Motor neuron (in vitro differentiated cells): Measurements from ENCODE around the gene ACOX3. TPM values are rescaled to one million over a fixed set of nuclear protein-coding genes. Genes with fewer than 3 reads are reported as not detected.
A peak's percentile ranks its signal among the peaks of the same experiment; 100 is the strongest.

ENCODE experiments used
- ATAC-seq, 8 experiments: fragments of 200-7000 bp; cut with Tn5 transposase; replicated peaks in 6 of 8; 2 replicates each; pipeline ENCODE4 v1.8.0; 2021; ENCODE audit warnings: mild to moderate bottlenecking in 8 of 8, moderate library complexity in 8 of 8
- H3K27ac ChIP-seq, 2 donors: fragments of 250-450 bp; sonication (Bioruptor Pico); 2 replicates each; pipeline ENCODE4 v1.9.0; 2021; ENCODE audit warnings: antibody characterized with exemption in 2 of 2, mild to moderate bottlenecking in 2 of 2, moderate library complexity in 1 of 2
- H3K4me1 ChIP-seq, 2 donors: fragments of 250-450 bp; sonication (Bioruptor Pico); replicated peaks in 1 of 2; 2 replicates each; pipeline ENCODE4 v1.6.1; 2021; ENCODE audit warnings: antibody characterized with exemption in 2 of 2, mild to moderate bottlenecking in 2 of 2, moderate library complexity in 1 of 2
- H3K4me3 ChIP-seq, 5 donors: fragments of 250-450 bp; sonication (Bioruptor Pico); 2 replicates each; pipeline ENCODE4 v1.9.0; 2021; ENCODE audit warnings: antibody characterized with exemption in 5 of 5, mild to moderate bottlenecking in 5 of 5, moderate library complexity in 4 of 5
- WGBS, 10 experiments: fragments of 450-650 bp; shearing (Covaris generic); methylation state at CpG; one replicate each; pipeline ENCODE4 v1.0.0; 2022; 5-methylcytosine and 5-hydroxymethylcytosine counted together
- in situ Hi-C, 9 experiments: fragments of 400-800 bp; cut with MboI; loops; one replicate each; pipeline ENCODE4 v1.15.0; 2021; ENCODE audit warnings: low sequenced_read_pairs in 9 of 9, low pct_unique_long_range_greater_than_20kb in 2 of 9; ENCODE audit not compliant: unreplicated experiment in 9 of 9
- total RNA-seq, 8 experiments: library from RNA; unstranded; fragments of 300-600 nt; gene quantifications; 2 replicates each; pipeline versions ENCODE4 v1.2.3 to v1.2.4, GENCODE V29; 2022

ACOX3 gene
- total RNA-seq, 8 experiments from 2014 or later = 6.9 to 19.7 (median 12.6) TPM

DNA sequence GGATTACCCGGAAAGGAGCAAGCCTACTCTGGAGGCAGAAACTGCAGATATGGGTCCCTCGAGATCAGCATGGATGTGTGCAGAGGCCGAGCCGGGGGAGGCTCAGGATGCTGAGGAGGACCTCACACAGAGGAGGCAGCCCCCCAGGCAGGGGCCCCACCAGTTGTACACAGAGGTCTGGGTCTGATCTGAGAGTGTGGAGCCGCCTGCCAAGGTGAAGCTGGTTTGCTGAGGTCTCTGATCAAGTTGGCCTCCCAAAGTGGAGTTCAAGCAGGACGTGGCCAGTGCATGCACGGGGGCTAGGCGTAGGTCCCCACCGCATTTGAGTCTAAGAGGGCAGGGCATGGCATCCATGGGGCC lies 35.0 kb downstream of the ACOX3 start:
- in situ Hi-C loops = loop anchor here in 8 of 9 experiments (10.0 to 25.0 kb wide), 2 partner anchors 161 to 168 kb away; no protein-coding TSS in a partner anchor
- no peak overlapping the region for H3K4me3 ChIP-seq
- WGBS, 10 experiments = 40 to 100% (median 92%) methylated on average over 1 to 7 of the region's 9 CpGs; no CpG with 5 or more reads in 6 of the 10 experiments
- H3K4me1 ChIP-seq = peaks cover 10 to 17% of the 10 kb centered on the region in 2 donors
- no peak overlapping the region for H3K27ac ChIP-seq
- ATAC-seq = no peak

- in situ Hi-C loops = loop anchor here (5.0 to 25.0 kb wide), 3 partner anchors 160 to 168 kb away; no protein-coding TSS in a partner anchor
- ATAC-seq = peak in 1 of 8 experiments; percentile 58
- Histone ChIP-seq H3K27ac (no peak overlapping the region), H3K4me3 (no peak overlapping the region), H3K4me1 (peaks cover 5 to 12% of the 10 kb centered on the region in 2 donors)
- 63 to 93% (median 86%) methylated on average over 3 to 7 of the region's 14 CpGs; no CpG with 5 or more reads in 4 of the 10 experiments for WGBS, 10 experiments
These were observed 35.6 kb downstream of the ACOX3 start for GRCh38 chr4:8404791-8405515.

- WGBS, 10 experiments = 80 to 94% (median 88%) methylated on average over 1 to 8 of the region's 13 CpGs; no CpG with 5 or more reads in 5 of the 10 experiments
- Histone ChIP-seq H3K4me1 (peaks cover 4 to 12% of the 10 kb centered on the region in 2 donors), H3K4me3 (no peak overlapping the region), H3K27ac (no peak overlapping the region)
- in situ Hi-C loops = loop anchor here (5.0 to 25.0 kb wide), 3 partner anchors 159 to 167 kb away; no protein-coding TSS in a partner anchor
- ATAC-seq = no peak
These were observed 36.5 kb downstream of the ACOX3 start for GRCh38 chr4:8403976-8404375.

DNA sequence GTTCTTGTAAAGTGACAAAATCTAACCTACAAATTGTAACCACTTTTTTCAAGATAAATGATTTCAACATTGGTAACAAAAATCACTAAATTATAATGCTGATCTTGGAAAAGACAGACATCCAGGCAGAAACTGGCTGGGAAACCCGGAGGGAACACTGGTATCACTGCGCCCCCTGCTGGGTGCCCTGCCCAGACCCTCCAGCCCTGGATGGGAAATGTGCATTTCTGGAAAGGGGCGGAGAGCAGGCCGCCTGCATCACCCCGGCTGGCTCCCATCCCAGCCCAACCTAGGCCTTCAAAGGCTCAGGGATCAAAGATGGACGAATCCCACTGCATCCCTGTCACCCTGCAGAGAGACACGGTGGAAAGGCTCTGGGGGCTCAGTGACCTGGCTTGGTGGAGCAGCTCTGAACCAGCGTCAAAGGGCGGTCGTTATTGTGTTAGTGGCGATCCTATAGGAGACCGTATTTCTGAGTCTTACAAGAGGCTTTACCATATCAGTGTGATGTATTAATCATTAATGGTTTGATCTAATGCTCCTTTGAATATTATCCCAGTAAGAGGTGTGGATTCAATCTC lies 37.3 kb downstream of the ACOX3 start:
- Histone ChIP-seq H3K27ac (no peak overlapping the region), H3K4me3 (no peak overlapping the region), H3K4me1 (peaks cover 4 to 12% of the 10 kb centered on the region in 2 donors)
- peak; percentile 89 to 99 (median 92) for ATAC-seq
- 0 to 46% (median 0%) methylated on average over 1 to 11 of the region's 12 CpGs; no CpG with 5 or more reads in 3 of the 10 experiments for WGBS, 10 experiments
- in situ Hi-C loops = loop anchor here (5.0 to 25.0 kb wide), 3 partner anchors 158 to 166 kb away; no protein-coding TSS in a partner anchor

DNA sequence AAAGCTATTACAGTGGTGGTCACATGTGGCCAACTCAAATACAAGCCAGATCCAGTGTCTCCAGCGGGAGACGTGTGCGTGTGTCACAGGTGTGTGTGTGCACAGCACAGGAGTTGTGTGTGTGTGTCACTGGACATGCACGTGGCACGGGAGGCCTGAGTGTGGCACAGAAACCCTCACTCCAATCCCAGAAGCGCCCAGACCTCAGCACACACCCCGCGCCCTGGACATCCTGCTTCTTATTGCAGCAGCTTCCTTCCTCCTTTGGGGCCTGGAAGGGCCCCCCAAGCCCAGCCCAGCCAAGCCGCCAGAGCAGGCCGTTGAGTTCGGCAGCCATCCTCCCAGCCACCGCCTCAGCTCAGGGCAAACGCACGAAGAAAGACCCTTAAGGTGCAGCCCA lies 37.9 kb downstream of the ACOX3 start:
- Histone ChIP-seq H3K27ac (peak overlapping the region in 1 of 2 donors; percentile 14), H3K4me3 (no peak overlapping the region), H3K4me1 (peaks cover 4 to 12% of the 10 kb centered on the region in 2 donors)
- in situ Hi-C loops = loop anchor here (5.0 to 25.0 kb wide), 3 partner anchors 158 to 165 kb away; no protein-coding TSS in a partner anchor
- peak in 5 of 8 experiments; percentile 7 to 17 (median 13) for ATAC-seq
- WGBS, 10 experiments = 17 to 100% (median 81%) methylated on average over 2 to 6 of the region's 14 CpGs; no CpG with 5 or more reads in 6 of the 10 experiments

DNA sequence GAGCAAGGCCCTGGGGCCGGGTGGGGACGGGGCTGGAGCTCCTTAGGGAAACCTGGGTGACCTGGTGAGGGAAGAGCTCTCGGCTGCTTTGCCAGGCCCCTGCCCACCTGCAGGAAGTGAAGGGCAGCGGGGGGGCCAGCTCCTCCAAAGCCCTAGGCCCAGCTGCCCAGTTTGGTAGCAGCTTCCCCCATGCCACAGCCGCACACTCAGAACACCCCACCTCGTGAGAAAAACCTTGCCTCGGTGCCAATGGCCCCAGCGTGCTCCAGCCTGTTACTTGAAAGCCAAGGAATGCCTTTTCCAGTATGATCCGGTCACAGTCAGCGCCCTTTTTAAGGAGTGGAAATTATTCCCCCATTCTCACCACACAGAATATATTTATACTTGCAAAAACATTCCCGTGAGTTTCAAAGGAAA lies 38.3 kb downstream of the ACOX3 start:
- no peak overlapping the region for H3K4me3 ChIP-seq
- H3K4me1 ChIP-seq = peaks cover 4 to 12% of the 10 kb centered on the region in 2 donors
- ATAC-seq = peak in 1 of 8 experiments; percentile 3
- WGBS, 10 experiments = 53 to 100% (median 80%) methylated on average over 1 to 4 of the region's 11 CpGs; no CpG with 5 or more reads in 5 of the 10 experiments
- peak overlapping the region in 1 of 2 donors; percentile 14 for H3K27ac ChIP-seq
- in situ Hi-C loops = loop anchor here (5.0 to 25.0 kb wide), 3 partner anchors 157 to 165 kb away; no protein-coding TSS in a partner anchor

DNA sequence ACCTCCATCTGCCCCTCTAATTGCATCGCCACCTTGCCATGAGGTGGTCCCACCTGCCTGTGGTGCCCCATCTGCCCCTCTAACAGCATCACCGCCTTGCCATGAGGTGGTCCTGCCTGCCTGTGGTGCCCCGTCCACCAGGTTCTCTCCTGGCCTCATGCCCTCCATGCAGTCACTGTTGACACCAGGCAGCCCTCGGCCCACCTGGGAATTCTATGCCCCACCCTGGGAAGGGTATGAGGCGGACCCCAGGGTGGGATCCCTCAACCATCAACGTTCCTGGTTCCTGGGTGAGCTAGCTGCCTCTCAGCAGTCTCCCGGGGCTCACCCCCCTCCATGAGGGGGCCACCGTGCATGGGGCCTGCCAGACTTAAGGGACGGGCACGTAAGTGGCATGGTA lies 38.9 kb downstream of the ACOX3 start:
- Histone ChIP-seq H3K4me3 (no peak overlapping the region), H3K27ac (no peak overlapping the region), H3K4me1 (peaks cover 4 to 12% of the 10 kb centered on the region in 2 donors)
- WGBS, 10 experiments = 83 to 100% methylated on average over 1 of the region's 10 CpGs; no CpG with 5 or more reads in 8 of the 10 experiments
- ATAC-seq = no peak
- in situ Hi-C loops = loop anchor here (5.0 to 25.0 kb wide), 3 partner anchors 157 to 164 kb away; no protein-coding TSS in a partner anchor

DNA sequence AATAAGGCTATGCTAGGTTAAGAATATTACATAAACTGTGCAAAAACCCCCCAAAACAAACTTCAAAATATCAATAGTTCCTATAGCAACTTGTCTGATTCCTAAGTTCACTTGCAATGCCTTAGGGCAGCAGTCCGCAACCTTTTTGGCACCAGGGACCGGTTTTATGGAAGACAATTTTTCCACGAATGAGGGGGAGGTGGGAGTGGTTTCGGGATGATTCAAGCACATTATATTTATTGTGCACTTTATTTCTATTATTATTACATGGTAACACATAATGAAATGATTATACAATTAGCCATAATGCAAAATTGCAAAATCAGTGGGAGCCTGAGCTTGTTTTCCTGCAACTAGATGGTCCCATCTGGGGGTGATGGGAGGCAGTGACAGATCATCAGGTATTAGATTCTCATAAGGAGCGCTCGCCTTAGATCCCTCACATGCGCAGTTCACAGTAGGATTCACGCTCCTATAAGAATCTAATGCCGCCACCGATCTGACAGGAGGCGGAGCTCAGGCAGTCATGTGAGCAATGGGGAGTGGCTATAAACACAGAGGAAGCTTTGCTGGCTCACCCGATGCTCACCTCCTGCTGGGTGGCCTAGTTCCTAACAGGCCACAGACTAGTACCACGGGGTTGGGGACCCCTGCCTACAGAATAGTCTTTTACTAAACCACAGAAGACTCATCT lies 39.7 kb downstream of the ACOX3 start:
- Histone ChIP-seq H3K27ac (no peak overlapping the region), H3K4me3 (no peak overlapping the region), H3K4me1 (peaks cover 4 to 12% of the 10 kb centered on the region in 2 donors)
- peak in 2 of 8 experiments; percentile 41 to 45 for ATAC-seq
- in situ Hi-C loops = loop anchor here (5.0 to 25.0 kb wide), 3 partner anchors 156 to 163 kb away; no protein-coding TSS in a partner anchor
- WGBS, 10 experiments = 28 to 100% (median 89%) methylated on average over 1 to 12 of the region's 13 CpGs; no CpG with 5 or more reads in 3 of the 10 experiments

DNA sequence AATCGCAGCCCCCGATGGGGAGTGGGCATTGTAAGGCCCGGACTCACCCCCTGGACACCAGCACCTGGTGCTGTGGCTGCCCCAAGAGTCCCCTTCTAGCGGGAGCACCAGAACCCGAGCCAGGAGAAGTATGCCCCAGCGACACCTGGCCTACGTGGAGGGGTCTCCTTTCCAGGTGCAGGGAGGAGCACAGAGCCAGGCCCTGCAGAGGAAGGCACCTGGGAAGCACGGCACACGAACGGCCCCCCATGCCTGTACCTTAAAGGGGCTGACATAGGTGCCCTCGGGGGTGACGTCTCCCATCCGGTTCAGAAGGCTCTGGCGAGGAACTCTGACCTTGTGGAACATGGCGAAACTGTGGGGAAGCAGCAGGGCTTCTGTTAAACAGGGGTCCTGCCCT lies 41.2 kb downstream of the ACOX3 start:
- peaks cover 14 to 24% of the 10 kb centered on the region in 2 donors for H3K4me1 ChIP-seq
- 87 to 100% (median 100%) methylated on average over 1 to 5 of the region's 15 CpGs; no CpG with 5 or more reads in 7 of the 10 experiments for WGBS, 10 experiments
- in situ Hi-C loops = loop anchor here in 1 of 9 experiments (10.0 kb wide), 1 partner anchor 124 kb away; no protein-coding TSS in a partner anchor
- no peak overlapping the region for H3K27ac ChIP-seq
- no peak overlapping the region for H3K4me3 ChIP-seq
- ATAC-seq = no peak

DNA sequence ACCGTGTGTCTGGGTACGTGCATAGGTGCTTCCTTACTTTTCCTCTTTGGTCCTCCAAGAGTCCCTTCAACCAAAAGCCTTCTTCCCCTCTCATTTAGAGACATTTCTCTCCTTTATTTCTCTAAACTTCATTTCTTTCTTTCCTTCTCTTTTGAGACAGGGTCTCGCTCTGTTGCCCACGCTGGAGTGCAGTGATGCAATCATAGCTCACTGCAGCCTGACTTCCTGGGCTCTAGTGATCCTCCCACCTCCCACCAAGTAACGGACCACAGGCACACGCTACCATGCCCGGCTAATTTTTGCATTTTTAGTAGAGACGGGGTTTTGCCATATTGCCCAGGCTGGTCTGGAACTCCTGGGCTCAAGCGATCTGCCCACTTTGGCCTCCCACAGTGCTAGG lies 42.2 kb downstream of the ACOX3 start:
- in situ Hi-C loops = loop anchor here in 1 of 9 experiments (10.0 kb wide), 1 partner anchor 124 kb away; no protein-coding TSS in a partner anchor

GRCh38 chr4:8396762-8397406 lies 43.6 kb downstream of the ACOX3 start:
- Histone ChIP-seq H3K4me1 (peaks cover 26 to 29% of the 10 kb centered on the region in 2 donors), H3K27ac (no peak overlapping the region), H3K4me3 (no peak overlapping the region)
- in situ Hi-C loops = loop anchor here in 1 of 9 experiments (10.0 kb wide), 1 partner anchor 122 kb away; no protein-coding TSS in a partner anchor
- 79 to 100% (median 96%) methylated on average over 3 to 19 of the region's 27 CpGs for WGBS, 10 experiments
- ATAC-seq = no peak

More for the DNA sequence above, 42.2 kb downstream of the ACOX3 start:
- no peak for ATAC-seq
- Histone ChIP-seq H3K27ac (no peak overlapping the region), H3K4me3 (no peak overlapping the region), H3K4me1 (peaks cover 24 to 30% of the 10 kb centered on the region in 2 donors)
- WGBS, 10 experiments = 84 to 100% (median 98%) methylated on average over 1 to 9 of the region's 9 CpGs; no CpG with 5 or more reads in 1 of the 10 experiments
